GM12891 (cell line): ENCODE results near the gene ADAD2.

ENCODE experiments used
- POLR2A ChIP-seq: IDR thresholded peaks from 2 replicates; pipeline ENCODE4 v1.6.1; 2011; ENCODE audit warnings: low read depth, low read length, control low read depth
- POLR2AphosphoS5 ChIP-seq: IDR thresholded peaks from 2 replicates; pipeline ENCODE4 v1.6.1; 2011; ENCODE audit warnings: low read depth, low read length, control low read depth

DNA sequence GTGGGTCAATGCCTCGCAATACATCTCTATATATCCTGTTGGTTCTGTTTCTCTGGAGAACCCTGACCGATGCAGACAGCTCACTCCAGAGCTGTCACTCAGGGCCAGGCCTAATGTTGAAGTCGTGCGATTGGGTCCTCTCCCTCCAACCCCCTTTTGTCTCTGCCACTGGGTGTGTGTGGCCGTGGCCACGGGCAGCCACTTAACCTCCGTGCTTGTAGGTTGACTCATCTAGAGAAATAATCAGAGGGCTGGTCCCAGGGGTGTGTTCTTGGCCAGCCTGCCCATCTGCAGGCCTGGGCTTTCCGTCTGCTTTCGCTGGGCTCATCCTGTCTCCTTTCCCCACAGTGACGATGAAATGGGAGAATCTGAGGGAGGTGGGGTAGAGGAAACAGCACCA lies 7.4 kb downstream of the ADAD2 start:
- no peak for TF ChIP-seq POLR2A
- no peak for TF ChIP-seq POLR2AphosphoS5
